Loucy (cell line): ENCODE data around the gene BRINP2.

Experiments used
- H2AFZ ChIP-seq: fragments of 200-600 bp; sonication (generic); 2 replicates; pipeline ENCODE4 v1.6.0; 2016; ENCODE audit warnings: antibody characterized with exemption, mild to moderate bottlenecking, low read length, moderate library complexity
- H3F3A ChIP-seq: fragments of 200-600 bp; 2 replicates; pipeline ENCODE4 v1.6.0; 2016; ENCODE audit warnings: antibody characterized with exemption, low read depth, mild to moderate bottlenecking
- H3K27me3 ChIP-seq: fragments of 200-600 bp; sonication (generic); 2 replicates; pipeline ENCODE4 v1.6.1; 2014; ENCODE audit warnings: low read length, mild to moderate bottlenecking; ENCODE audit not compliant: insufficient read depth, poor library complexity, severe bottlenecking
- H3K36me3 ChIP-seq: fragments of 200-600 bp; sonication (generic); 2 replicates; pipeline ENCODE4 v1.6.1; 2016; ENCODE audit warnings: low read length; ENCODE audit not compliant: insufficient read depth
- H3K4me1 ChIP-seq: fragments of 200-600 bp; sonication (generic); 2 replicates; pipeline ENCODE4 v1.5.1; 2014; ENCODE audit warnings: low read length, mild to moderate bottlenecking; ENCODE audit not compliant: insufficient read depth, poor library complexity, severe bottlenecking
- H3K4me2 ChIP-seq: fragments of 200-600 bp; sonication (generic); 2 replicates; pipeline ENCODE4 v1.6.0; 2014; ENCODE audit warnings: antibody characterized with exemption, low read length, low read depth, mild to moderate bottlenecking; ENCODE audit not compliant: poor library complexity, severe bottlenecking
- H3K4me3 ChIP-seq: fragments of 200-600 bp; sonication (generic); 2 replicates; pipeline ENCODE4 v1.5.1; 2014; ENCODE audit warnings: low read length, mild to moderate bottlenecking, mixed read lengths; ENCODE audit not compliant: poor library complexity, severe bottlenecking
- H3K79me2 ChIP-seq: fragments of 200-600 bp; sonication (generic); 2 replicates; pipeline ENCODE4 v1.6.1; 2014; ENCODE audit warnings: low read length; ENCODE audit not compliant: insufficient read depth
- H3K9ac ChIP-seq: fragments of 200-600 bp; sonication (generic); 2 replicates; pipeline ENCODE4 v1.6.0; 2014; ENCODE audit warnings: mild to moderate bottlenecking, low read depth, low read length, moderate library complexity; ENCODE audit not compliant: poor library complexity, severe bottlenecking
- H3K9me2 ChIP-seq: fragments of 200-600 bp; sonication (generic); replicated peaks from 2 replicates; pipeline ENCODE4 v1.6.1; 2016; ENCODE audit warnings: low read depth, low read length, mixed read lengths
- H3K9me3 ChIP-seq: fragments of 200-600 bp; sonication (generic); 2 replicates; pipeline ENCODE4 v1.6.1; 2014; ENCODE audit warnings: mild to moderate bottlenecking, antibody characterized with exemption, low read length, low read depth; ENCODE audit not compliant: insufficient read depth
- H4K20me1 ChIP-seq: fragments of 200-600 bp; sonication (generic); 2 replicates; pipeline ENCODE4 v1.6.0; 2014; ENCODE audit warnings: antibody characterized with exemption, low read length, mild to moderate bottlenecking; ENCODE audit not compliant: insufficient read depth, poor library complexity, severe bottlenecking
- EZH2phosphoT487 ChIP-seq: fragments of 200-600 bp; IDR thresholded peaks from 2 replicates; pipeline ENCODE4 v1.6.1; 2018; ENCODE audit warnings: antibody characterized with exemption, mild to moderate bottlenecking, moderate library complexity, borderline replicate concordance
- TF ChIP-seq, protein P1 (sequence below): fragments of 200-600 bp; sonication (generic); conservative IDR thresholded peaks from 2 replicates; pipeline ENCODE4 v1.5.1; 2014; ENCODE audit warnings: mild to moderate bottlenecking, antibody characterized with exemption, low read length

The BRINP2 gene

DNA sequence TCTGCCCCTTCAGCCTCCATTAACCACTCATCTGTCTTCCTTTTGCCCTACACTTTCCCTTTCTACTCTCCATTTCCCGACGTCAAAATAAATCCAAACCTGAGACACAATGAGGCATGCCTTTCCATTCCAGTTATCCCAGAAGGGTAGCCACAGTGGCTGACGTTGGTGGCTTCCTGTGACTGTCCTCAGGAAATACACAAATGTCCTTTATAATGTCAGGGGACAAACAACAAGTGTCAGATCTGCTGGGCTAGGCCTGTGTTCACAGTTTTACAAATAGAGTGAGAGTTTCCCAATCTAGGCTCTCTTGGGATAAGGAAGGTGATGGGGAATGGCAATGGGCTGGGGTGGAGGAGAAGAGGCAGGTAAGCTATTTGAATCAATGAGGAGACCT is 135.3 kb downstream of the BRINP2 start:
- Histone ChIP-seq H3K9ac (no peak overlapping the region), H4K20me1 (no peaks in the 10 kb centered on the region), H2AFZ (no peak overlapping the region), H3K36me3 (no peaks in the 10 kb centered on the region), H3K9me3 (no peaks in the 10 kb centered on the region; the same call in 1 of the 2 replicates), H3K27me3 (no peaks in the 10 kb centered on the region), H3K79me2 (no peaks in the 10 kb centered on the region), H3K4me2 (no peak overlapping the region), H3K9me2 (no peaks in the 10 kb centered on the region), H3K4me1 (no peaks in the 10 kb centered on the region), H3F3A (no peaks in the 10 kb centered on the region), H3K4me3 (no peak overlapping the region)
- TF ChIP-seq, protein P1, sequence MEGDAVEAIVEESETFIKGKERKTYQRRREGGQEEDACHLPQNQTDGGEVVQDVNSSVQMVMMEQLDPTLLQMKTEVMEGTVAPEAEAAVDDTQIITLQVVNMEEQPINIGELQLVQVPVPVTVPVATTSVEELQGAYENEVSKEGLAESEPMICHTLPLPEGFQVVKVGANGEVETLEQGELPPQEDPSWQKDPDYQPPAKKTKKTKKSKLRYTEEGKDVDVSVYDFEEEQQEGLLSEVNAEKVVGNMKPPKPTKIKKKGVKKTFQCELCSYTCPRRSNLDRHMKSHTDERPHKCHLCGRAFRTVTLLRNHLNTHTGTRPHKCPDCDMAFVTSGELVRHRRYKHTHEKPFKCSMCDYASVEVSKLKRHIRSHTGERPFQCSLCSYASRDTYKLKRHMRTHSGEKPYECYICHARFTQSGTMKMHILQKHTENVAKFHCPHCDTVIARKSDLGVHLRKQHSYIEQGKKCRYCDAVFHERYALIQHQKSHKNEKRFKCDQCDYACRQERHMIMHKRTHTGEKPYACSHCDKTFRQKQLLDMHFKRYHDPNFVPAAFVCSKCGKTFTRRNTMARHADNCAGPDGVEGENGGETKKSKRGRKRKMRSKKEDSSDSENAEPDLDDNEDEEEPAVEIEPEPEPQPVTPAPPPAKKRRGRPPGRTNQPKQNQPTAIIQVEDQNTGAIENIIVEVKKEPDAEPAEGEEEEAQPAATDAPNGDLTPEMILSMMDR, result no peak
- TF ChIP-seq EZH2phosphoT487, result no peak

- Histone ChIP-seq H3K4me1 (no peaks in the 10 kb centered on the region), H2AFZ (no peak overlapping the region), H3K27me3 (no peaks in the 10 kb centered on the region), H3K9me3 (no peaks in the 10 kb centered on the region; the same call in 1 of the 2 replicates), H3K4me3 (no peak overlapping the region), H3K9ac (no peak overlapping the region), H3K9me2 (no peaks in the 10 kb centered on the region), H3K79me2 (no peaks in the 10 kb centered on the region), H3K36me3 (no peaks in the 10 kb centered on the region), H3K4me2 (no peak overlapping the region), H3F3A (no peaks in the 10 kb centered on the region), H4K20me1 (no peaks in the 10 kb centered on the region)
- TF ChIP-seq, protein P1, result no peak
Observed at GRCh38 chr1:177306981-177307380, 136.2 kb downstream of the BRINP2 start.

- no peaks in the 10 kb centered on the region; the same call in 1 of the 2 replicates for H3K9me3 ChIP-seq
- H3K79me2 ChIP-seq, result no peaks in the 10 kb centered on the region
- no peak overlapping the region for H3K4me2 ChIP-seq
- H3K4me3 ChIP-seq, result no peak overlapping the region
- H3K9ac ChIP-seq, result no peak overlapping the region
- H4K20me1 ChIP-seq, result no peaks in the 10 kb centered on the region
- H3K27me3 ChIP-seq, result no peaks in the 10 kb centered on the region
- TF ChIP-seq, protein P1, result no peak
- no peak for TF ChIP-seq EZH2phosphoT487
- no peaks in the 10 kb centered on the region for H3K36me3 ChIP-seq
- H3K9me2 ChIP-seq, result no peaks in the 10 kb centered on the region
- no peaks in the 10 kb centered on the region for H3K4me1 ChIP-seq
- no peaks in the 10 kb centered on the region for H3F3A ChIP-seq
- H2AFZ ChIP-seq, result no peak overlapping the region
Observed at GRCh38 chr1:177307771-177308170, 137.0 kb downstream of the BRINP2 start.
